IMR-90 (cell line): ENCODE data around the gene SLC38A3. TPM values are rescaled to one million over a fixed set of nuclear protein-coding genes. Genes with fewer than 3 reads are reported as not detected.
A peak's percentile ranks its signal among the peaks of the same experiment; 100 is the strongest.

Source experiments
- ATAC-seq: fragments of 200-7000 bp; cut with Tn5 transposase; 2 replicates; pipeline ENCODE4 v1.9.1; 2020; ENCODE audit warnings: low read depth, mild to moderate bottlenecking, moderate library complexity
- BruUV-seq: library from RNA; stranded (reverse); fragments of 400-500 nt; replicated peaks from 2 replicates; lab custom pipeline; 2021; lab: Mats Ljungman, UMichigan
- CTCF ChIA-PET: fragments of 300-600 bp; formaldehyde crosslinking; extraction: SDS; loops from one replicate; lab custom pipeline; 2021; ENCODE audit warnings: antibody characterized with exemption; lab: Yijun Ruan, JAX
- POLR2A ChIA-PET: fragments of 300-600 bp; sonication (Branson Sonifier 250); formaldehyde crosslinking; loops from one replicate; lab custom pipeline; 2022; ENCODE audit warnings: antibody characterized with exemption; ENCODE audit not compliant: unreplicated experiment; lab: Charles Lee
- DNase-seq: peaks from one replicate; pipeline ENCODE4 v3.0.0; 2013
- H2AFZ ChIP-seq: replicated peaks from 2 replicates; pipeline ENCODE3; 2013; ENCODE audit warnings: low read length, mild to moderate bottlenecking; ENCODE audit not compliant: poor library complexity
- H2AK5ac ChIP-seq: 2 replicates; pipeline ENCODE4 v1.6.1; 2013; ENCODE audit warnings: low read depth, low read length, inconsistent platforms
- H2AK9ac ChIP-seq: replicated peaks from 2 replicates; pipeline ENCODE3; 2013; ENCODE audit warnings: mild to moderate bottlenecking, low read depth, low read length, moderate library complexity; ENCODE audit not compliant: poor library complexity
- H2BK120ac ChIP-seq: 2 replicates; pipeline ENCODE4 v1.6.1; 2013; ENCODE audit warnings: low read depth, low read length, inconsistent platforms
- H2BK15ac ChIP-seq: 3 replicates; pipeline ENCODE4 v1.6.1; 2013; ENCODE audit warnings: low read depth, low read length, inconsistent platforms
- H2BK20ac ChIP-seq: 2 replicates; pipeline ENCODE4 v1.6.1; 2013; ENCODE audit warnings: low read depth, mild to moderate bottlenecking, inconsistent platforms, low read length, moderate library complexity
- H2BK5ac ChIP-seq: 2 replicates; pipeline ENCODE4 v1.6.1; 2013; ENCODE audit warnings: mild to moderate bottlenecking, low read depth, low read length, inconsistent platforms; ENCODE audit not compliant: poor library complexity, severe bottlenecking
- H3K14ac ChIP-seq: replicated peaks from 2 replicates; pipeline ENCODE4 v1.6.1; 2013; ENCODE audit warnings: low read depth, low read length, inconsistent platforms
- H3K18ac ChIP-seq: 2 replicates; pipeline ENCODE4 v1.6.1; 2013; ENCODE audit warnings: low read depth, low read length, control low read depth
- H3K23ac ChIP-seq: 2 replicates; pipeline ENCODE4 v1.6.1; 2013; ENCODE audit warnings: low read depth, low read length, inconsistent platforms
- H3K27ac ChIP-seq: 2 replicates; pipeline ENCODE4 v1.5.1; 2013; ENCODE audit warnings: mild to moderate bottlenecking, control low read depth, low read length; ENCODE audit not compliant: insufficient read depth
- H3K27me3 ChIP-seq: 2 replicates; pipeline ENCODE4 v1.6.1; 2013; ENCODE audit warnings: low read length; ENCODE audit not compliant: control insufficient read depth, insufficient read depth
- H3K36me3 ChIP-seq: 2 replicates; pipeline ENCODE4 v1.6.1; 2013; ENCODE audit warnings: low read length, mixed read lengths; ENCODE audit not compliant: control insufficient read depth, insufficient read depth
- H3K4ac ChIP-seq: 2 replicates; pipeline ENCODE4 v1.6.1; 2013; ENCODE audit warnings: low read depth, low read length, inconsistent platforms
- H3K4me1 ChIP-seq: 2 replicates; pipeline ENCODE4 v1.6.1; 2013; ENCODE audit warnings: low read length, mixed read lengths; ENCODE audit not compliant: control insufficient read depth, insufficient read depth
- H3K4me2 ChIP-seq: 2 replicates; pipeline ENCODE4 v1.6.1; 2013; ENCODE audit warnings: low read depth, mild to moderate bottlenecking, control low read depth, low read length, moderate library complexity
- H3K4me3 ChIP-seq: 2 replicates; pipeline ENCODE4 v1.5.1; 2013; ENCODE audit warnings: low read depth, mild to moderate bottlenecking, control low read depth, low read length, moderate library complexity; ENCODE audit not compliant: insufficient read depth
- H3K56ac ChIP-seq: 2 replicates; pipeline ENCODE4 v1.6.1; 2013; ENCODE audit warnings: low read length, inconsistent platforms; ENCODE audit not compliant: insufficient read depth; ENCODE audit errors: extremely low read depth
- H3K79me1 ChIP-seq, 2 experiments: 2 replicates each; pipeline ENCODE4 v1.6.1; 2013; ENCODE audit warnings: low read length in 2 of 2, inconsistent platforms in 1 of 2, low read depth in 1 of 2
- H3K9ac ChIP-seq: 2 replicates; pipeline ENCODE4 v1.6.1; 2013; ENCODE audit warnings: low read depth, low read length, control low read depth
- H3K9me1 ChIP-seq: 2 replicates; pipeline ENCODE4 v1.6.1; 2013; ENCODE audit warnings: low read length, inconsistent platforms; ENCODE audit not compliant: insufficient read depth
- H3K9me3 ChIP-seq: 2 replicates; pipeline ENCODE4 v1.6.1; 2013; ENCODE audit warnings: low read length; ENCODE audit not compliant: control insufficient read depth, insufficient read depth
- H4K20me1 ChIP-seq: 2 replicates; pipeline ENCODE4 v1.6.1; 2013; ENCODE audit warnings: low read length, inconsistent platforms; ENCODE audit not compliant: insufficient read depth
- H4K5ac ChIP-seq: 2 replicates; pipeline ENCODE4 v1.6.1; 2013; ENCODE audit warnings: mild to moderate bottlenecking, low read depth, low read length, control low read depth
- H4K8ac ChIP-seq, 2 experiments: 2 replicates each; pipeline ENCODE4 v1.6.1; 2013; ENCODE audit warnings: low read depth in 2 of 2, low read length in 2 of 2, control low read depth in 1 of 2, inconsistent platforms in 1 of 2
- H4K91ac ChIP-seq: 2 replicates; pipeline ENCODE4 v1.6.1; 2013; ENCODE audit warnings: low read depth, low read length, inconsistent platforms; ENCODE audit not compliant: insufficient read depth
- BHLHE40 ChIP-seq: fragments of 150-350 bp; IDR thresholded peaks from 2 replicates; pipeline ENCODE4 v1.6.1; 2016; ENCODE audit warnings: mild to moderate bottlenecking, low read depth, low read length
- CEBPB ChIP-seq: IDR thresholded peaks from 2 replicates; pipeline ENCODE4 v1.6.1; 2012; ENCODE audit warnings: low read depth, low read length, improper control_type of control experiment
- CHD1 ChIP-seq: IDR thresholded peaks from 2 replicates; pipeline ENCODE4 v1.6.1; 2012; ENCODE audit warnings: low read depth, low read length, improper control_type of control experiment
- CTCF ChIP-seq: conservative IDR thresholded peaks from 2 replicates; pipeline ENCODE4 v1.5.1; 2012; ENCODE audit warnings: mild to moderate bottlenecking, low read depth, low read length, improper control_type of control experiment
- FOS ChIP-seq: fragments of 150-350 bp; IDR thresholded peaks from 2 replicates; pipeline ENCODE4 v1.6.1; 2016; ENCODE audit warnings: low read depth, low read length
- MAFK ChIP-seq: IDR thresholded peaks from 2 replicates; pipeline ENCODE4 v1.6.1; 2012; ENCODE audit warnings: low read depth, low read length, improper control_type of control experiment
- MAZ ChIP-seq: IDR thresholded peaks from 2 replicates; pipeline ENCODE4 v1.6.1; 2012; ENCODE audit warnings: low read depth, mild to moderate bottlenecking, low read length, improper control_type of control experiment, moderate library complexity, borderline replicate concordance
- MXI1 ChIP-seq: IDR thresholded peaks from 2 replicates; pipeline ENCODE4 v1.6.1; 2012; ENCODE audit warnings: low read depth, mild to moderate bottlenecking, low read length, moderate library complexity, borderline replicate concordance
- NFE2L2 ChIP-seq: fragments of 150-350 bp; IDR thresholded peaks from 2 replicates; pipeline ENCODE4 v1.6.1; 2016; ENCODE audit warnings: low read depth, mild to moderate bottlenecking, low read length
- POLR2A ChIP-seq: IDR thresholded peaks from 2 replicates; pipeline ENCODE4 v1.6.1; 2012; ENCODE audit warnings: mild to moderate bottlenecking, low read depth, low read length
- RAD21 ChIP-seq: IDR thresholded peaks from 2 replicates; pipeline ENCODE4 v1.6.1; 2012; ENCODE audit warnings: low read length, improper control_type of control experiment
- RFX5 ChIP-seq: IDR thresholded peaks from 2 replicates; pipeline ENCODE4 v1.8.0; 2012; ENCODE audit warnings: low read depth, mild to moderate bottlenecking, low read length, moderate library complexity
- USF2 ChIP-seq: fragments of 150-350 bp; IDR thresholded peaks from 2 replicates; pipeline ENCODE4 v1.6.1; 2017; ENCODE audit warnings: mild to moderate bottlenecking, antibody characterized with exemption, low read length, low read depth
- WGBS, 2 experiments: methylation state at CpG; one replicate each; pipeline versions ENCODE4 v1.1.5 to v1.1.7; 2013; ENCODE audit warnings: missing lambda C conversion rate in 2 of 2; ENCODE audit not compliant: insufficient read length in 1 of 2; ENCODE audit errors: extremely low coverage in 2 of 2; 5-methylcytosine and 5-hydroxymethylcytosine counted together
- dilution Hi-C: fragments of 300-500 bp; cut with HindIII; formaldehyde crosslinking; loops from one replicate; pipeline ENCODE4 v1.14.3; 2018; ENCODE audit warnings: low sequenced_read_pairs; ENCODE audit not compliant: unreplicated experiment
- in situ Hi-C: fragments of 300-500 bp; cut with MboI; formaldehyde crosslinking; loops from 3 replicates; pipeline ENCODE4 v1.14.3; 2019; ENCODE audit warnings: low sequenced_read_pairs, inconsistent platforms, mixed read lengths
- intact Hi-C: fragments of 100-400 bp; cut with micrococcal nuclease; formaldehyde crosslinking; loops from 2 replicates; pipeline ENCODE4 v1.10.0; 2022
- polyA plus RNA-seq, 3 experiments: library from polyadenylated mRNA; depleted of rRNA; stranded (reverse); fragments of >200 nt; gene quantifications; 2 replicates each; pipeline ENCODE4 v1.2.3, GENCODE V29; 2012; ENCODE audit warnings: low replicate concordance in 1 of 3
- total RNA-seq: library from RNA; depleted of rRNA; stranded (reverse); fragments of >200 nt; gene quantifications from 2 replicates; pipeline ENCODE4 v1.2.3, GENCODE V29; 2012

Gene SLC38A3
- total and polyA plus RNA-seq, 2 of the 4 experiments (the other 2 are of a cell fraction): 0.12 to 0.36 TPM

GRCh38 chr3:50242381-50242770, 37.3 kb downstream of the SLC38A3 start:
- Histone ChIP-seq H2BK120ac (no peak overlapping the region), H2BK20ac (no peak overlapping the region), H2AK5ac (no peak overlapping the region; the same call in 1 of the 2 replicates), H4K91ac (no peak overlapping the region), H3K56ac (no peak overlapping the region), H4K20me1 (peaks cover 86% of the 10 kb centered on the region), H3K36me3 (peaks cover 25% of the 10 kb centered on the region), H3K9ac (no peak overlapping the region), H3K4me2 (no peak overlapping the region), H4K8ac (peak overlapping the region in 1 of 2 experiments; percentile 20; a peak in 1 of 4 replicates), H3K27ac (no peak overlapping the region; the same call in 1 of the 2 replicates), H3K23ac (0 out of 2 replicates have a peak overlapping the region, but pooled peaks have one; percentile 8), H3K18ac (no peak overlapping the region), H3K79me1 (peaks cover 4 to 81% of the 10 kb centered on the region in 2 experiments; a peak in 3 of 4 replicates), H2AK9ac (peak overlapping the region; percentile 63), H2BK15ac (no peak overlapping the region), H2BK5ac (peak overlapping the region; percentile 12), H3K27me3 (no peaks in the 10 kb centered on the region), H3K9me3 (no peaks in the 10 kb centered on the region), H3K9me1 (peaks cover 10% of the 10 kb centered on the region), H3K14ac (no peak overlapping the region), H3K4me3 (no peak overlapping the region), H2AFZ (no peak overlapping the region), H3K4ac (no peak overlapping the region), H4K5ac (no peak overlapping the region), H3K4me1 (peaks cover 54% of the 10 kb centered on the region)
- TF ChIP-seq MAFK: no peak
- TF ChIP-seq POLR2A: no peak
- TF ChIP-seq CTCF: no peak
- TF ChIP-seq RAD21: no peak
- no peak for TF ChIP-seq FOS
- no peak for TF ChIP-seq MAZ
- no peak for TF ChIP-seq BHLHE40
- no peak for TF ChIP-seq RFX5
- no peak for TF ChIP-seq CEBPB
- TF ChIP-seq CHD1: no peak
- TF ChIP-seq NFE2L2: no peak
- no peak for TF ChIP-seq USF2
- TF ChIP-seq MXI1: no peak
- intact Hi-C loops: no loop called here
- BruUV-seq: no TSS peak
- in situ Hi-C loops: no loop called here
- ATAC-seq: no peak
- POLR2A ChIA-PET: no interaction called here
- no peak for DNase-seq
- WGBS, 2 experiments: no CpG with 5 or more reads among the region's 3 CpGs
- CTCF ChIA-PET: no interaction called here
- dilution Hi-C loops: no loop called here
